GM10266 (cell line): Measurements from ENCODE around the gene RNASE7.

Experiments used
- DNase-seq: peaks from one replicate; pipeline ENCODE4 v3.0.0; 2012; ENCODE audit errors: extremely low spot score
- CTCF ChIP-seq: IDR thresholded peaks from 2 replicates; pipeline ENCODE4 v1.5.1; 2012; ENCODE audit warnings: mild to moderate bottlenecking, low read depth; ENCODE audit not compliant: control insufficient read depth, insufficient read depth; ENCODE audit errors: missing control alignments

RNASE7 gene

GRCh38 chr14:21029917-21030316 is 12.2 kb upstream of the RNASE7 start, which contains the start of gene TPPP2:
Gene TPPP2 (plus strand): TSS chr14:21030217. CDS start chr14:21030582, 365 bp downstream.
- TF ChIP-seq CTCF: no peak
- DNase-seq: no peak

GRCh38 chr14:21030531-21030930 is 11.6 kb upstream of the RNASE7 start:
- no peak for DNase-seq
- TF ChIP-seq CTCF: no peak

- no peak for TF ChIP-seq CTCF
- DNase-seq: no peak
Observed at GRCh38 chr14:21032326-21033132, 9.6 kb upstream of the RNASE7 start.

GRCh38 chr14:21033133-21033698 is 8.9 kb upstream of the RNASE7 start:
- no peak for TF ChIP-seq CTCF
- DNase-seq: no peak

GRCh38 chr14:21034707-21035106 is 7.5 kb upstream of the RNASE7 start, which contains the start of gene RNASE13:
Gene RNASE13 (minus strand): TSS chr14:21034807. CDS start chr14:21034288, 519 bp downstream.
- DNase-seq: no peak
- no peak for TF ChIP-seq CTCF

GRCh38 chr14:21036751-21037150 is 5.4 kb upstream of the RNASE7 start:
- no peak for DNase-seq
- no peak for TF ChIP-seq CTCF

- DNase-seq: no peak
- TF ChIP-seq CTCF: no peak
Observed at GRCh38 chr14:21037156-21037555, 5.0 kb upstream of the RNASE7 start.
